Lung (tissue), 12 donors: ENCODE data around the gene KIAA1958. TPM values are rescaled to one million over a fixed set of nuclear protein-coding genes. Genes with fewer than 3 reads are reported as not detected.

Experiments used
- ATAC-seq: fragments of 200-7000 bp; cut with Tn5 transposase; one replicate; pipeline ENCODE4 v1.9.1; 2020; ENCODE audit warnings: moderate number of reproducible peaks; ENCODE audit not compliant: insufficient read depth, low FRiP score
- DNase-seq, 3 donors: peaks; one replicate each; pipeline ENCODE4 v3.0.0-alpha.2; 2013 to 2017
- H3K27ac ChIP-seq, 2 donors: one replicate each; pipeline ENCODE4 v1.5.1; 2013; ENCODE audit warnings: mild to moderate bottlenecking in 2 of 2, moderate library complexity in 2 of 2, control low read depth in 1 of 2, inconsistent platforms in 1 of 2, low read depth in 1 of 2, low read length in 1 of 2
- H3K27me3 ChIP-seq, 3 donors: one replicate each; pipeline ENCODE4 v1.5.1; 2013; ENCODE audit warnings: low read length in 2 of 3; ENCODE audit not compliant: control insufficient read depth in 3 of 3, insufficient read depth in 3 of 3
- H3K36me3 ChIP-seq, 4 donors: one replicate each; pipeline ENCODE4 v1.5.1; 2013; ENCODE audit warnings: low read length in 4 of 4, mild to moderate bottlenecking in 1 of 4, moderate library complexity in 1 of 4; ENCODE audit not compliant: control insufficient read depth in 4 of 4, insufficient read depth in 4 of 4
- H3K4me1 ChIP-seq, 5 donors: one replicate each; pipeline ENCODE4 v1.5.1; 2013; ENCODE audit warnings: low read length in 5 of 5, mild to moderate bottlenecking in 2 of 5, moderate library complexity in 1 of 5; ENCODE audit not compliant: control insufficient read depth in 5 of 5, insufficient read depth in 5 of 5
- H3K4me3 ChIP-seq: one replicate; pipeline ENCODE4 v1.5.1; 2013; ENCODE audit warnings: mild to moderate bottlenecking, control low read depth, moderate library complexity
- H3K9ac ChIP-seq, 2 donors: one replicate each; pipeline ENCODE4 v1.5.1; 2013; ENCODE audit warnings: low read length in 2 of 2, control low read depth in 1 of 2; ENCODE audit not compliant: insufficient read depth in 1 of 2
- H3K9me3 ChIP-seq, 4 donors: one replicate each; pipeline ENCODE4 v1.5.1; 2013; ENCODE audit warnings: low read length in 3 of 4, mild to moderate bottlenecking in 1 of 4, moderate library complexity in 1 of 4; ENCODE audit not compliant: control insufficient read depth in 4 of 4, insufficient read depth in 3 of 4
- WGBS, 2 donors: extraction: QIAGEN DNeasy Blood & Tissue Kit; methylation state at CpG; one replicate each; pipeline ENCODE4 v1.1.7; 2013; 5-methylcytosine and 5-hydroxymethylcytosine counted together
- polyA plus RNA-seq, 2 donors: library from polyadenylated mRNA; stranded (reverse); fragments of 200-250 nt; gene quantifications; one replicate each; pipeline ENCODE4 v1.2.1, GENCODE V29; 2013
- total RNA-seq, 2 donors: library from RNA; depleted of rRNA in 1 of 2; stranded (reverse); fragments of >200 nt in 1 of 2; gene quantifications; one replicate each; pipeline ENCODE4 v1.2.1, GENCODE V29; 2014 to 2021
- TF ChIP-seq, protein P1 (sequence below): IDR thresholded peaks from 2 replicates; pipeline ENCODE4 v1.5.1; 2012; ENCODE audit warnings: mild to moderate bottlenecking; ENCODE audit errors: control extremely low read depth, extremely low read depth
- donor health status: control.
- donor health status: control.
- donor health status: Bipolar disorder and iron deficiency.
- donor health status: healthy.
- donor health status: DM: yes; HTN: yes; CAD: no.

KIAA1958 gene
- total and polyA plus RNA-seq, 4 donors: 2.0 to 24.0 (median 6.8) TPM

DNA sequence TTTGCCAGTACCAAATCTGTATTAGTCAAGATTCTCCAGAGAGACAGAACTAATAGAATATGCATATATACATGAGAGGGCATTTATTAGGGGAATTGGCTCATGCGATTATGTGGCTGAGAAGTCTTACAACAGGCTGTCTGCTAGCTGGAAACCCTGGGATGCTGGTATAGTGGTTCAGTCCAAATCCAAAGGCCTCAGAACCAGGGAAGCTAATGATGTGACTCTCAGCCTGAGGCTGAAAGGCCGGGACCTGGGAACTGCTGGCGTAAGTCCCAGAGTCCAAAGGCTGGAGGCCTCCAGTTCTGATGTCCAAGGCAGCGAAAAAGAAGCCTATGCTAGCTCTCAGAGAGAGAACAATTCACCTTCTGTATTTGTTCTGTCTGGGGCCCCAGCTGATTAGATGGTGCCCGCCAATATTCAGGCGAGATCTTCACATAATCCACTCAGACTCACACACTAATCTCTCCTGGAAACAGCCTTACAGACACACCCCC is 84.1 kb downstream of the KIAA1958 start:
- Histone ChIP-seq H3K4me3 (no peak overlapping the region), H3K4me1 (peaks cover 0 to 24% (median 3%) of the 10 kb centered on the region in 5 donors), H3K9me3 (no peaks in the 10 kb centered on the region), H3K9ac (no peak overlapping the region), H3K36me3 (peaks cover 0 to 6% (median 0%) of the 10 kb centered on the region in 4 donors), H3K27ac (no peak overlapping the region), H3K27me3 (no peaks in the 10 kb centered on the region)
- peak; percentile 32 to 81 (median 68) for DNase-seq
- TF ChIP-seq, protein P1, sequence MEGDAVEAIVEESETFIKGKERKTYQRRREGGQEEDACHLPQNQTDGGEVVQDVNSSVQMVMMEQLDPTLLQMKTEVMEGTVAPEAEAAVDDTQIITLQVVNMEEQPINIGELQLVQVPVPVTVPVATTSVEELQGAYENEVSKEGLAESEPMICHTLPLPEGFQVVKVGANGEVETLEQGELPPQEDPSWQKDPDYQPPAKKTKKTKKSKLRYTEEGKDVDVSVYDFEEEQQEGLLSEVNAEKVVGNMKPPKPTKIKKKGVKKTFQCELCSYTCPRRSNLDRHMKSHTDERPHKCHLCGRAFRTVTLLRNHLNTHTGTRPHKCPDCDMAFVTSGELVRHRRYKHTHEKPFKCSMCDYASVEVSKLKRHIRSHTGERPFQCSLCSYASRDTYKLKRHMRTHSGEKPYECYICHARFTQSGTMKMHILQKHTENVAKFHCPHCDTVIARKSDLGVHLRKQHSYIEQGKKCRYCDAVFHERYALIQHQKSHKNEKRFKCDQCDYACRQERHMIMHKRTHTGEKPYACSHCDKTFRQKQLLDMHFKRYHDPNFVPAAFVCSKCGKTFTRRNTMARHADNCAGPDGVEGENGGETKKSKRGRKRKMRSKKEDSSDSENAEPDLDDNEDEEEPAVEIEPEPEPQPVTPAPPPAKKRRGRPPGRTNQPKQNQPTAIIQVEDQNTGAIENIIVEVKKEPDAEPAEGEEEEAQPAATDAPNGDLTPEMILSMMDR: no peak
- ATAC-seq: no peak
- WGBS, 2 donors: 82 to 86% methylated on average over 6 of the region's 6 CpGs

DNA sequence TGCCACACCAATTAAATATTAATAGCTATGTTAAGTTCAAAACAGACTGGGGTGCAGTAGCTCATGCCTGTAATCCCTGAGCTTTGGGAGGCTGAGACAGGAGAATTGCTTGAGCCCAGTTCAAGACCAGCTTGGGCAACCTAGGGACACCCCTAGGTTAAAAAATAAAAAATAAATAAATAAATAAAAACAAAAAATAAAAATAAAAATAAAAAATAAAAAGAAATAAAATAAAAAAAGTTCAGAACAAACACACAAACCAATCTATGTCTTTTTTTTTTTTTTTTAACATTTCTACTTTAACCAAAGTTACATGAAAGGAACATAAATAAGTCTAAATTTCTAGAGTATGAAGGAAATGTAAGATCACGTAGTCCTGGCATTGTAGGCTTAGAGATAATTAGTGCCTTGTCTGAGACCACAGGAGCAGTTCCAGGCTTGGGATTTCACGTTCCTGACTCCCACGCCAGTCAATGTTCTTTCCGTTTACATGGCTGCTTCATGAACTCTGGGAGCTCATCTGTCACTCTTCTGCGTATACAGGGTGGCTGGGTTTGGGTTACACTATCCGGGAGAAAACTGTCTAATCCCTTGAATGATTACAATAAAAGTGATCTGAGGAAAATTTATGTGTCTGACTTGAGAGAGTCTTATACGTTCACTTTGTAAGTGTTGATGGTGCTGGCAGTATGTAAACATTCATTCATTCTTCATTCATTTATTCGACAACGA is 85.2 kb downstream of the KIAA1958 start:
- ATAC-seq (no peak), DNase-seq (no peak)
- no peak overlapping the region for H3K4me3 ChIP-seq
- H3K36me3 ChIP-seq: peaks cover 0 to 6% (median 0%) of the 10 kb centered on the region in 4 donors
- TF ChIP-seq, protein P1: no peak
- H3K4me1 ChIP-seq: peaks cover 0 to 24% (median 3%) of the 10 kb centered on the region in 5 donors
- no peak overlapping the region for H3K27ac ChIP-seq
- H3K27me3 ChIP-seq: no peaks in the 10 kb centered on the region
- H3K9ac ChIP-seq: no peak overlapping the region
- no peaks in the 10 kb centered on the region for H3K9me3 ChIP-seq
- 93 to 96% methylated on average over 9 of the region's 9 CpGs for WGBS, 2 donors

DNA sequence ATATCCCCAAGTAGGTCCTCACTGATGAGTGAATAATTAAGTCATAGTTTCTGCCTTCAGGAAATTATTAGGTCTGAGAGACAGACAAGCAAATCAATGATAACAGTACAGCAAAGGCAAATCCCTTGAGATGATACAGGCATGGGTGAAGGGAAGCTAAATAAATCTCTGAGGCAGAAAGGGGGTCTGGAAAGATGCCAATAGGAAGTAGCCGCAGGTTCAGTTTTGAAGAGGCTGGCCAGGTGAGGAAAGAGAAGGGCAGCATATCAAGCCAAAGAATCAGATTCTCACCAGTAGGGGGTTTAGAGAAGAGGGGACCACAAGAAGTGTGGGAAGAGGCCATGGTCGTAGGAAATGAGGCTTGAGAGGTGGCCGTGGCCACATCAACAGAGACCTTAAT is 85.8 kb downstream of the KIAA1958 start:
- ATAC-seq (no peak), DNase-seq (no peak)
- H3K27me3 ChIP-seq: no peaks in the 10 kb centered on the region
- no peak overlapping the region for H3K9ac ChIP-seq
- peaks cover 0 to 6% (median 0%) of the 10 kb centered on the region in 4 donors for H3K36me3 ChIP-seq
- H3K4me1 ChIP-seq: peaks cover 0 to 24% (median 3%) of the 10 kb centered on the region in 5 donors
- TF ChIP-seq, protein P1: no peak
- H3K4me3 ChIP-seq: no peak overlapping the region
- no peaks in the 10 kb centered on the region for H3K9me3 ChIP-seq
- WGBS, 2 donors: 64 to 68% methylated on average over 3 of the region's 3 CpGs
- H3K27ac ChIP-seq: no peak overlapping the region
